ENCODE measurements around the gene SEMA5B.

- TF ChIP-seq POLR2AphosphoS5 (IDR thresholded peaks at IDR 0.05) (no peak), CTCF (IDR thresholded peaks at IDR 0.05; ENCODE audit: poor library complexity, severe bottlenecking) (no peak), RAD21 (conservative IDR thresholded peaks at IDR 0.05) (peak; percentile 52), REST (IDR thresholded peaks at IDR 0.05; ENCODE audit: borderline replicate concordance) (peak; percentile 28)
These were observed 39.5 kb upstream of the SEMA5B start, which contains the start of gene PDIA5 for GRCh38 chr3:123066896-123067688.
